Endothelial cell of umbilical vein (primary cell): ENCODE data around the gene TUBB1. TPM values are rescaled to one million over a fixed set of nuclear protein-coding genes. Genes with fewer than 3 reads are reported as not detected.

Source experiments
- BruUV-seq: library from RNA; stranded (reverse); fragments of 400-500 nt; replicated peaks from 2 replicates; lab custom pipeline; 2021; lab: Mats Ljungman, UMichigan
- CTCF ChIA-PET: fragments of 300-600, 350-600 bp; sonication (Branson Sonifier 250); formaldehyde crosslinking; loops from one replicate; lab custom pipeline; 2021; ENCODE audit warnings: antibody characterized with exemption, inconsistent platforms; lab: Charles Lee
- POLR2A ChIA-PET: fragments of 300-600, 350-600 bp; sonication (Branson Sonifier 250); formaldehyde crosslinking; loops from one replicate; lab custom pipeline; 2021; ENCODE audit warnings: antibody characterized with exemption, inconsistent platforms; lab: Charles Lee
- DNase-seq: peaks from one replicate; pipeline ENCODE4 v3.0.0-alpha.2; 2011; ENCODE audit warnings: low read depth, low spot score
- FAIRE-seq: peaks from 2 replicates; lab custom pipeline; 2011; peaks lifted over from hg19 to GRCh38; lab: Jason Lieb, UNC
- H2AFZ ChIP-seq: 2 replicates; pipeline ENCODE4 v1.6.0; 2012; ENCODE audit warnings: low read depth, low read length, control low read depth, inconsistent platforms
- H3K27ac ChIP-seq: 2 replicates; pipeline ENCODE4 v1.5.1; 2011; ENCODE audit warnings: low read depth, mild to moderate bottlenecking, control low read depth, low read length, moderate library complexity; ENCODE audit not compliant: insufficient read depth
- H3K27me3 ChIP-seq, 2 experiments: 2 replicates each; pipeline versions ENCODE4 v1.6.0 to v1.6.1; 2011; ENCODE audit warnings: low read length in 2 of 2, mixed read lengths in 1 of 2; ENCODE audit not compliant: control insufficient read depth in 2 of 2, insufficient read depth in 2 of 2
- H3K36me3 ChIP-seq, 2 experiments: 2 replicates in 1 of 2; 3 replicates in 1 of 2; pipeline ENCODE4 v1.5.1; 2011; ENCODE audit warnings: low read length in 2 of 2, mild to moderate bottlenecking in 1 of 2, moderate library complexity in 1 of 2; ENCODE audit not compliant: control insufficient read depth in 2 of 2, insufficient read depth in 2 of 2; ENCODE audit errors: extremely low read depth in 1 of 2
- H3K4me1 ChIP-seq: 3 replicates; pipeline ENCODE4 v1.5.1; 2011; ENCODE audit warnings: mild to moderate bottlenecking, low read length; ENCODE audit not compliant: control insufficient read depth, insufficient read depth; ENCODE audit errors: extremely low read depth
- H3K4me2 ChIP-seq: 2 replicates; pipeline ENCODE4 v1.6.1; 2011; ENCODE audit warnings: low read length, control low read depth, mixed read lengths; ENCODE audit not compliant: insufficient read depth
- H3K4me3 ChIP-seq, 3 experiments: fragments of 200-600 bp in 1 of 3; sonication (generic), shearing (Covaris generic) in 1 of 3; replicated peaks in 1 of 3; 2 replicates each; pipeline ENCODE4 v1.5.1; 2011 to 2016; ENCODE audit warnings: control low read depth in 3 of 3, low read length in 3 of 3, mild to moderate bottlenecking in 2 of 3, inconsistent platforms in 1 of 3, low read depth in 1 of 3, moderate library complexity in 1 of 3; ENCODE audit not compliant: insufficient read depth in 1 of 3
- H3K79me2 ChIP-seq: 2 replicates; pipeline ENCODE4 v1.6.0; 2012; ENCODE audit warnings: low read length, inconsistent platforms; ENCODE audit not compliant: control insufficient read depth, insufficient read depth
- H3K9ac ChIP-seq: replicated peaks from 2 replicates; pipeline ENCODE3; 2011; ENCODE audit warnings: low read length, control low read depth; ENCODE audit not compliant: insufficient read depth; ENCODE audit errors: extremely low read depth
- H3K9me1 ChIP-seq: replicated peaks from 3 replicates; pipeline ENCODE4 v1.6.0; 2011; ENCODE audit warnings: mild to moderate bottlenecking, low read length; ENCODE audit not compliant: control insufficient read depth, insufficient read depth; ENCODE audit errors: extremely low read depth
- H3K9me3 ChIP-seq: replicated peaks from 2 replicates; pipeline ENCODE4 v1.5.1; 2012; ENCODE audit warnings: low read length, inconsistent platforms; ENCODE audit not compliant: control insufficient read depth, insufficient read depth
- H4K20me1 ChIP-seq: replicated peaks from 2 replicates; pipeline ENCODE3; 2011; ENCODE audit warnings: mild to moderate bottlenecking, low read length; ENCODE audit not compliant: control insufficient read depth, insufficient read depth; ENCODE audit errors: extremely low read depth
- JUN ChIP-seq: IDR thresholded peaks from 2 replicates; pipeline ENCODE4 v1.6.1; 2011; ENCODE audit warnings: borderline replicate concordance, low read depth; ENCODE audit not compliant: insufficient read length, insufficient read depth
- MYC ChIP-seq: IDR thresholded peaks from one replicate; pipeline ENCODE4 v1.6.1; 2011; ENCODE audit warnings: mild to moderate bottlenecking, low read depth, low read length
- POLR2A ChIP-seq: IDR thresholded peaks from 2 replicates; pipeline ENCODE4 v1.6.1; 2012; ENCODE audit warnings: low read depth, mild to moderate bottlenecking, control low read depth, low read length
- POLR2AphosphoS5 ChIP-seq: IDR thresholded peaks from 2 replicates; pipeline ENCODE4 v1.6.1; 2012; ENCODE audit warnings: low read depth, mild to moderate bottlenecking, control low read depth, low read length, moderate library complexity; ENCODE audit not compliant: insufficient read depth
- dilution Hi-C: fragments of 300-500 bp; cut with MboI; formaldehyde crosslinking; loops from one replicate; pipeline ENCODE4 v1.15.0; 2019; ENCODE audit warnings: low sequenced_read_pairs; ENCODE audit not compliant: extremely low pct_ligation_motif_present
- intact Hi-C: fragments of 100-400 bp; cut with micrococcal nuclease; formaldehyde crosslinking; loops from one replicate; pipeline ENCODE4 v1.10.0; 2022
- polyA plus RNA-seq, 4 experiments: library from polyadenylated mRNA; depleted of rRNA in 3 of 4; stranded (reverse) in 3 of 4; unstranded in 1 of 4; fragments of >200 nt; gene quantifications; 2 replicates each; pipeline versions ENCODE4 v1.2.1 to v1.2.3, GENCODE V29; 2011 to 2012; ENCODE audit warnings: missing spikeins in 1 of 4
- total RNA-seq: library from RNA; stranded (reverse); gene quantifications from 2 replicates; pipeline ENCODE4 v1.2.3, GENCODE V29; 2021
- TF ChIP-seq, protein P1 (sequence below): IDR thresholded peaks from 2 replicates; pipeline ENCODE4 v1.6.1; 2011; ENCODE audit not compliant: insufficient read depth, insufficient read length

The TUBB1 gene
- total and polyA plus RNA-seq, 2 donors (not counting 3 experiments of a cell fraction or from before 2014, with no cell fraction given) = 0.04 TPM; not detected in 1

DNA sequence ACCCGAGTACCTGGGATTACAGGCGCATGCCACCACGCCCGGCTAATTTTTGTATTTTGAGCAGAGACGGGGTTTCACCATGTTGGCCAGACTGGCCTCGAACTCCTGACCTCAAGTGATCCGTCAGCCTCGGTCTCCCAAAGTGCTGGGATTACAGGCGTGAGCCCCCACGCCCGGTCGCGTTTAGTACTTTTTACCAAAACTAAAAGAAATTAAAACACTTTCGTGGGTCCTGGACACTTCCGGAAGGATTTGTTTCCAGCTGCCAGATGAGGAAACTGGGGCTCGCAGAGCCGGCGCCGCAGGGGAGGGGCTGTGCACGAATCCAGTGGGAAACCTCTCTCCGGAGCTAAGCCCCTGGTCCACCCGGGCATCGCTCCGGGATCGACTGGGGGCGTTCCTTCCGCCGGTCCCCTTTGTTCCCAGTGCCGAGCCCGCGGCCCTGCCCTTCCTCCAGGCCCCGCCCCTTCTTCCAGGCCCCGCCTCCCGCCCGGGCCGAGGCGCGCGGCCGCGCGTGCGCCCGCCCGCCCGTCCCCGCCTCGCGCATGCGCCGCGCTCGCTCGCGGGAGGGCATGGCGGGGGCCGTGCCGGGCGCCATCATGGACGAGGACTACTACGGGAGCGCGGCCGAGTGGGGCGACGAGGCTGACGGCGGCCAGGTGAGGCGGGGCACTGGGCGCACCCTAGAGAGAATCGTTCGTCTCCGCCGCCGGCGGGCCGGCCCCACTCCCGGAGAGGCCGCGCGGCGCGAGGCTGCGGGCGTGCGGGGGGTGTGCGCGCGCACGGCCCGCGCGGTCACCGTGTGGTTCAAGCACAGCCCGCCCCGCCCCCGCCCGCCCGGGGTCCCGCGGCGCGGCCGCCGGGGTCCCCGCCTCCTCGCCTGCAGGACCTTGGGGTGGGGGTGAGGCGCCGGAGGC, 38.3 kb upstream of the TUBB1 start, which contains the start of gene NELFCD:
Gene NELFCD (plus strand): TSS at position 546 of the 917 bp plus-strand sequence. CDS start 54 bp downstream, at position 600.
- Histone ChIP-seq H3K27me3 (peaks cover 0 to 1% of the 10 kb centered on the region in 2 experiments), H3K36me3 (no peaks in the 10 kb centered on the region), H3K4me1 (peaks cover 3% of the 10 kb centered on the region), H3K9me1 (no peaks in the 10 kb centered on the region), H3K4me2 (peak within 1 kb of the TSS; percentile 88), H3K4me3 (peak within 1 kb of the TSS; percentile 84 to 98 (median 96)), H3K79me2 (peaks cover 41% of the 10 kb centered on the region), H3K9ac (peak within 1 kb of the TSS; percentile 79), H3K9me3 (no peaks in the 10 kb centered on the region), H2AFZ (peak within 1 kb of the TSS; percentile 92), H3K27ac (peak within 1 kb of the TSS; percentile 48), H4K20me1 (no peaks in the 10 kb centered on the region)
- TSS peak; percentile 92 for BruUV-seq
- TF ChIP-seq POLR2A (peak; percentile 79), POLR2AphosphoS5 (peak; percentile 86), MYC (no peak)
- CTCF ChIA-PET = interaction anchor here (1.0 to 1.4 kb wide), 2 partner anchors 17 to 111 kb away, joined by 3 read pairs; no protein-coding TSS in a partner anchor
- intact Hi-C loops = loop anchor here (1.0 to 10.0 kb wide), 8 partner anchors 30 to 244 kb away; partner anchors contain the start of genes ATP5F1E and PRELID3B
- DNase-seq = peak; percentile 79
- dilution Hi-C loops = no loop called here
- POLR2A ChIA-PET = interaction anchor here (0.8 kb wide), 1 partner anchor 51 kb away, joined by 3 read pairs; the partner anchor contains the start of gene ATP5F1E
- FAIRE-seq = peak; percentile 71

DNA sequence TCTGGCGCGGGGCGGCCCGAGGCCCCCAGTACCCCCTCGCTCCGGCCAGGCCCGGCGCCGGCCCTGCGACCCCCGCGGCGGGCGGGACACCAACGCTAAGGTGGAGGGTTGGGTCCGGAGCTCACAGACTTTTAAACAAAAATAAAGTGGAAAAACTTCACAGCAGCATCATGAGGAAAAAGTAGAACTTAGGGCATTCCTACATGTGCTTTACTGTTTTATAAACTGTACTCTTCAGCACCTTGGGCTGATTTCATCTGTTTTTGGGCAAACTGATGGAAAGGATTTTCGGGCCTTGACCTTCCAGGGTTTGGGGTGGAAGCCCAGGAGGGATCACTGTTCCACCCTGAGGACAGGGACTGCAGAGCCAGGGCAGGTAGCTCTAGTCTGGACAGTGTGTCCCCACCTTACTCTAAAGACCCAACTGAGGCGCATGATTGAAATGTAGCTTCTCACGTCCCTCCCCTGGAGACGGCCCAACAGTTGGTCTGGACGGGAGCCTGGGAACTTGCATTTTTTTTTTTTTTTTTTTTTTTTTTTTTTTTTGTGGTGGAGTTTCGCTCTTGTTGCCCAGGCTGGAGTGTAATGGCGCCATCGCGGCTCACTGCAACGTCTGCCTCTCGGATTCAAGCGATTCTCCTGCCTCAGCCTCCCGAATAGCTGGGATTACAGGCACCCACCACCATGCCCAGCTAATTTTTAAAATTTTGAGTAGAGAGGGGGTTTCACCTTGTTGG, 37.4 kb upstream of the TUBB1 start:
- Histone ChIP-seq H3K4me3 (peak overlapping the region; percentile 84 to 98 (median 96)), H3K9me1 (no peaks in the 10 kb centered on the region), H3K27ac (peak overlapping the region; percentile 2), H3K9ac (peak overlapping the region; percentile 79), H3K4me1 (peaks cover 3% of the 10 kb centered on the region), H4K20me1 (no peaks in the 10 kb centered on the region), H2AFZ (peak overlapping the region; percentile 65), H3K27me3 (peaks cover 0 to 1% of the 10 kb centered on the region in 2 experiments), H3K79me2 (peaks cover 43% of the 10 kb centered on the region), H3K9me3 (no peaks in the 10 kb centered on the region), H3K4me2 (peak overlapping the region; percentile 88), H3K36me3 (peaks cover 1 to 4% of the 10 kb centered on the region in 2 experiments)
- FAIRE-seq (no peak), DNase-seq (peak; percentile 31)
- BruUV-seq = no TSS peak
- intact Hi-C loops (loop anchor here (1.0 to 10.0 kb wide), 8 partner anchors 30 to 243 kb away; partner anchors contain the start of genes ATP5F1E and PRELID3B), dilution Hi-C loops (no loop called here)
- TF ChIP-seq JUN (no peak), POLR2AphosphoS5 (no peak)
- TF ChIP-seq, protein P1, sequence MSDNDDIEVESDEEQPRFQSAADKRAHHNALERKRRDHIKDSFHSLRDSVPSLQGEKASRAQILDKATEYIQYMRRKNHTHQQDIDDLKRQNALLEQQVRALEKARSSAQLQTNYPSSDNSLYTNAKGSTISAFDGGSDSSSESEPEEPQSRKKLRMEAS = no peak
- POLR2A ChIA-PET = interaction anchor here (0.7 to 0.8 kb wide), 2 partner anchors 10 to 50 kb away, joined by 3 read pairs; partner anchors contain the start of gene ATP5F1E
- CTCF ChIA-PET = interaction anchor here (0.8 to 1.5 kb wide), 3 partner anchors 16 to 106 kb away, joined by 3 read pairs; no protein-coding TSS in a partner anchor
